OCI-LY7 (cell line): Measurements from ENCODE around the gene ELF4. TPM values are rescaled to one million over a fixed set of nuclear protein-coding genes. Genes with fewer than 3 reads are reported as not detected.

Experiments used
- BruUV-seq: library from RNA; stranded (reverse); fragments of 400-500 nt; replicated peaks from 2 replicates; lab custom pipeline; 2021; lab: Mats Ljungman, UMichigan
- CTCF ChIA-PET: fragments of 300-600 bp; sonication (Branson Sonifier 250); formaldehyde crosslinking; loops from one replicate; lab custom pipeline; 2022; ENCODE audit warnings: antibody characterized with exemption; ENCODE audit not compliant: unreplicated experiment; lab: Charles Lee
- POLR2A ChIA-PET: fragments of 300-600 bp; sonication (Branson Sonifier 250); formaldehyde crosslinking; loops from one replicate; lab custom pipeline; 2022; ENCODE audit warnings: antibody characterized with exemption; lab: Charles Lee
- DNase-seq: peaks from one replicate; pipeline ENCODE4 v3.0.0-alpha.2; 2015; ENCODE audit warnings: low spot score
- H2AFZ ChIP-seq: fragments of 200-600 bp; sonication (generic), shearing (Covaris generic); 2 replicates; pipeline ENCODE4 v1.6.1; 2014; ENCODE audit warnings: mild to moderate bottlenecking, antibody characterized with exemption, low read length, moderate library complexity
- H3K27ac ChIP-seq: fragments of 200-600 bp; sonication (generic); 2 replicates; pipeline ENCODE4 v1.5.1; 2014; ENCODE audit warnings: mixed run types, low read depth, mild to moderate bottlenecking, moderate library complexity, low read length, inconsistent platforms; ENCODE audit not compliant: poor library complexity, severe bottlenecking
- H3K36me3 ChIP-seq: fragments of 200-600 bp; sonication (generic); 2 replicates; pipeline ENCODE4 v1.6.1; 2014; ENCODE audit warnings: mild to moderate bottlenecking, antibody characterized with exemption, low read length, moderate library complexity, mixed read lengths; ENCODE audit not compliant: insufficient read depth
- H3K4me1 ChIP-seq: fragments of 200-600 bp; sonication (generic); 2 replicates; pipeline ENCODE4 v1.5.1; 2014; ENCODE audit warnings: mild to moderate bottlenecking, low read length; ENCODE audit not compliant: insufficient read depth, poor library complexity, severe bottlenecking
- H3K4me2 ChIP-seq: fragments of 200-600 bp; sonication (generic); 2 replicates; pipeline ENCODE4 v1.6.1; 2014; ENCODE audit warnings: mild to moderate bottlenecking, low read length
- H3K4me3 ChIP-seq: fragments of 200-600 bp; sonication (generic); 2 replicates; pipeline ENCODE4 v1.5.1; 2014; ENCODE audit warnings: mild to moderate bottlenecking, low read depth, low read length; ENCODE audit not compliant: poor library complexity, severe bottlenecking
- H3K79me2 ChIP-seq: fragments of 200-600 bp; sonication (generic); 2 replicates; pipeline ENCODE4 v1.6.1; 2016; ENCODE audit warnings: low read depth, mild to moderate bottlenecking, low read length, moderate library complexity, mixed read lengths; ENCODE audit not compliant: insufficient read depth
- H3K9me2 ChIP-seq: fragments of 200-600 bp; sonication (generic); 2 replicates; pipeline ENCODE4 v1.6.1; 2016; ENCODE audit warnings: mild to moderate bottlenecking, low read length, mixed read lengths; ENCODE audit not compliant: insufficient read depth
- H3K9me3 ChIP-seq: fragments of 200-600 bp; sonication (generic); 2 replicates; pipeline ENCODE4 v1.6.1; 2014; ENCODE audit warnings: mild to moderate bottlenecking, mixed run types, low read length, mixed read lengths
- H4K20me1 ChIP-seq: fragments of 200-600 bp; sonication (generic); 2 replicates; pipeline ENCODE4 v1.6.1; 2014; ENCODE audit warnings: mild to moderate bottlenecking, antibody characterized with exemption, low read length, moderate library complexity, mixed read lengths; ENCODE audit not compliant: insufficient read depth
- EZH2phosphoT487 ChIP-seq: fragments of 200-600 bp; sonication (generic); IDR thresholded peaks from 2 replicates; pipeline ENCODE4 v1.6.1; 2018; ENCODE audit warnings: low read depth, borderline replicate concordance, mild to moderate bottlenecking, mixed run types, antibody characterized with exemption, low read length, moderate library complexity, mixed read lengths
- intact Hi-C: fragments of 100-400 bp; cut with micrococcal nuclease; formaldehyde crosslinking; loops from one replicate; pipeline ENCODE4 v1.10.0; 2022; ENCODE audit not compliant: unreplicated experiment
- total RNA-seq, 2 experiments: library from RNA; depleted of rRNA in 1 of 2; stranded (reverse); fragments of >200 nt in 1 of 2; shearing (Covaris generic) in 1 of 2; gene quantifications; 2 replicates each; pipeline ENCODE4 v1.2.3, GENCODE V29; 2014 to 2022
- TF ChIP-seq, protein P1 (sequence below): fragments of 200-600 bp; sonication (generic); conservative IDR thresholded peaks from 2 replicates; pipeline ENCODE4 v1.5.1; 2014; ENCODE audit warnings: mild to moderate bottlenecking, antibody characterized with exemption, low read length, moderate library complexity, mixed read lengths

ELF4 gene
- total RNA-seq, 2 experiments from 2014 or later, result 15.0 to 27.3 TPM

DNA sequence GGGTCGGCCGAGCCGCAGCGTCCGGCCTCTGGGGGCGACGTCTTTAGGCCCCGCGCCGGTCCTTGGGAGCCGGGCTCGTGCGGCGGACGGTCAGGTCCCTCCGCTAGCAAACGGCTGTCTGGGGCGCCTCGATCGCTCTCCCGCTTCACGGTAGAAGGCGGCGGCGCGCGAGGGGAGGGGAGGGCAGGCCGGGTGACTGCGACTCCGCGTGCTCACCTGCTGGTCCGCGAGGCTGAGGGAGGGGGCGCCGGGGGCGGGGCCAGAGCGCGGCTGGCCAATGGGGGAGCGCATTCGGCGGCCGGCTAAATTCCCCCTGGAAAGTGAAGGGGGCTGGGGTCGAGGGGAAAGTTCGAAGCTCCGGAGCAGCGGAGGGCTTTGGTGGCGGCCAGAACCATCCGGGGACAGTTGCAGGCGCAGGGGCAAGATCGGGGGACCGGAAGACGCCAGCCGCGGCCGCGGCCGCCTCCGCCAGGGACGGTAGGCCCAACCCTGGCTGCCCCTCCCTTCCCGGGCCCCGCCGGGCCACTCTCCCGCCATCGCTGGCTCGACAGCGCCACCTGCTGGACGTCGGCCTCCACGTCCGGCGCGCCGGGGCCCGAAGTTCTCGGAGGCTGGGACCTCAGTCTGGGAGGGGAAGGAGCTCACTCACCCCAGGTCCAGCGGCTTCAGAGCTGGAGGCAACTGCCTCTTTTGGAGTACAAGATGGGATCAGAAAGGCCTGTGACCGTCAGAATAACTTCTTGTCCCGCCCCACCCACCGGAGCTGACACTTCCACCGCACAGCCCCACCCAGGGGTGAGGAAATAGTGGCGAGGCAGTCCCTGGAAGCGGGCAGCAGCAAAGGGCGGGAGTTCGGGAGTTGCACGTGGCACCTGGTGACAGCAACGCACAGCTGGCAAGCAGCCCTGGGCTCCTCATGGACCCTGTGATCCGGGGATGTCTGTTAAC is 49.9 kb downstream of the ELF4 start:
- Histone ChIP-seq H4K20me1 (no peaks in the 10 kb centered on the region), H3K9me2 (no peaks in the 10 kb centered on the region), H3K27ac (no peak overlapping the region), H3K79me2 (no peaks in the 10 kb centered on the region), H3K9me3 (no peaks in the 10 kb centered on the region), H2AFZ (peak overlapping the region; percentile 85), H3K36me3 (no peaks in the 10 kb centered on the region), H3K4me1 (peaks cover 10% of the 10 kb centered on the region), H3K4me2 (peak overlapping the region; percentile 77), H3K4me3 (peak overlapping the region; percentile 66)
- peak; percentile 76 for DNase-seq
- TF ChIP-seq EZH2phosphoT487, result no peak
- TF ChIP-seq, protein P1, sequence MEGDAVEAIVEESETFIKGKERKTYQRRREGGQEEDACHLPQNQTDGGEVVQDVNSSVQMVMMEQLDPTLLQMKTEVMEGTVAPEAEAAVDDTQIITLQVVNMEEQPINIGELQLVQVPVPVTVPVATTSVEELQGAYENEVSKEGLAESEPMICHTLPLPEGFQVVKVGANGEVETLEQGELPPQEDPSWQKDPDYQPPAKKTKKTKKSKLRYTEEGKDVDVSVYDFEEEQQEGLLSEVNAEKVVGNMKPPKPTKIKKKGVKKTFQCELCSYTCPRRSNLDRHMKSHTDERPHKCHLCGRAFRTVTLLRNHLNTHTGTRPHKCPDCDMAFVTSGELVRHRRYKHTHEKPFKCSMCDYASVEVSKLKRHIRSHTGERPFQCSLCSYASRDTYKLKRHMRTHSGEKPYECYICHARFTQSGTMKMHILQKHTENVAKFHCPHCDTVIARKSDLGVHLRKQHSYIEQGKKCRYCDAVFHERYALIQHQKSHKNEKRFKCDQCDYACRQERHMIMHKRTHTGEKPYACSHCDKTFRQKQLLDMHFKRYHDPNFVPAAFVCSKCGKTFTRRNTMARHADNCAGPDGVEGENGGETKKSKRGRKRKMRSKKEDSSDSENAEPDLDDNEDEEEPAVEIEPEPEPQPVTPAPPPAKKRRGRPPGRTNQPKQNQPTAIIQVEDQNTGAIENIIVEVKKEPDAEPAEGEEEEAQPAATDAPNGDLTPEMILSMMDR, result peak; percentile 80
- CTCF ChIA-PET, result interaction anchor here (0.6 to 1.7 kb wide), 11 partner anchors 39 to 459 kb away, joined by 3 to 13 read pairs (median 3); no protein-coding TSS in a partner anchor
- no TSS peak for BruUV-seq
- POLR2A ChIA-PET, result no interaction called here
- intact Hi-C loops, result loop anchor here (1.0 to 5.0 kb wide), 4 partner anchors 132 to 457 kb away; no protein-coding TSS in a partner anchor

GRCh38 chrX:130058652-130059051 is 51.6 kb downstream of the ELF4 start:
- ChIA-PET CTCF (interaction anchor here (1.1 kb wide), 1 partner anchor 133 kb away, joined by 7 read pairs; no protein-coding TSS in a partner anchor), POLR2A (interaction anchor here (0.5 kb wide), 1 partner anchor 127 kb away, joined by 6 read pairs; no protein-coding TSS in a partner anchor)
- no peak overlapping the region for H3K4me3 ChIP-seq
- BruUV-seq, result no TSS peak
- H3K79me2 ChIP-seq, result no peaks in the 10 kb centered on the region
- H2AFZ ChIP-seq, result no peak overlapping the region
- H4K20me1 ChIP-seq, result no peaks in the 10 kb centered on the region
- H3K4me1 ChIP-seq, result peaks cover 10% of the 10 kb centered on the region
- intact Hi-C loops, result no loop called here
- no peak overlapping the region for H3K4me2 ChIP-seq
- H3K9me2 ChIP-seq, result no peaks in the 10 kb centered on the region
- no peaks in the 10 kb centered on the region for H3K36me3 ChIP-seq
- no peak overlapping the region for H3K27ac ChIP-seq
- TF ChIP-seq EZH2phosphoT487, result no peak
- TF ChIP-seq, protein P1, result no peak
- no peak for DNase-seq
- H3K9me3 ChIP-seq, result no peaks in the 10 kb centered on the region
